GM12891 (cell line): ENCODE data around the gene CYP4Z1.

ENCODE experiments used
- PAX5 ChIP-seq: IDR thresholded peaks from 2 replicates; pipeline ENCODE4 v1.6.1; 2011; ENCODE audit warnings: low read length, moderate library complexity, mild to moderate bottlenecking; ENCODE audit not compliant: insufficient read depth, severe bottlenecking
- POLR2A ChIP-seq: IDR thresholded peaks from 2 replicates; pipeline ENCODE4 v1.6.1; 2011; ENCODE audit warnings: low read depth, low read length, control low read depth
- POLR2AphosphoS5 ChIP-seq: IDR thresholded peaks from 2 replicates; pipeline ENCODE4 v1.6.1; 2011; ENCODE audit warnings: low read depth, low read length, control low read depth
- POU2F2 ChIP-seq: IDR thresholded peaks from 2 replicates; pipeline ENCODE4 v1.6.1; 2011; ENCODE audit warnings: low read depth, mild to moderate bottlenecking, control low read depth, low read length, moderate library complexity
- SPI1 ChIP-seq: IDR thresholded peaks from 2 replicates; pipeline ENCODE4 v1.6.1; 2011; ENCODE audit warnings: low read depth, low read length, control low read depth
- TAF1 ChIP-seq: IDR thresholded peaks from 2 replicates; pipeline ENCODE4 v1.6.1; 2011; ENCODE audit warnings: low read depth, low read length, control low read depth

DNA sequence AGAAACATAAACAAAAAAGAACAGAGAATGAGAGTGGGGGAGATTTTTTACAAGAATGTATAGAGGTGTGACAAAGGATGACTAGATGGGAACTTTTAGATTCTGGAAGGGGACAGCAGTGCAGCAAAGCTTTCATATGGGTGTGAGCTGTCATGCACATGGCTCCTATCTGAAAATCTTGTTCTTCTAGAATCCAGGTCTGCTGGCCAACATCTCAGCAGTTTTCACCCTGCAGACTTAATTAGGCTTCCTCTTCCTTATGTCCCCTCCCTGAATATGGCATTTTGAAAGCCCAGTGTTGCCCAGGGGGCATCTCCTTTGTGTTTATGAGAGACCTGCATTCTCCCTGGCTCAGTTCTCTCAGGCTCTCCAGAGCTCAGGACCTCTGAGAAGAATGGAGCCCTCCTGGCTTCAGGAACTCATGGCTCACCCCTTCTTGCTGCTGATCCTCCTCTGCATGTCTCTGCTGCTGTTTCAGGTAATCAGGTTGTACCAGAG, at the start of gene CYP4Z1:
- TF ChIP-seq TAF1 (no peak), POLR2AphosphoS5 (no peak), POLR2A (no peak), SPI1 (no peak), PAX5 (no peak), POU2F2 (no peak)
